Activated CD4-positive, alpha-beta T cell treated with anti-CD3 and anti-CD28 coated beads, Interleukin-2, amount 50 U/mL, for 24 hours (primary cell): ENCODE results near the gene SMARCA4.

Source experiments
- DNase-seq, 2 donors: peaks; one replicate each; pipeline ENCODE4 v3.0.0-alpha.2; 2020; ENCODE audit warnings: low read depth in 1 of 2, low spot score in 1 of 2

The SMARCA4 gene

GRCh38 chr19:10960314-10961072, at the start of gene SMARCA4:
Gene SMARCA4 (plus strand): TSS chr19:10961030. CDS start chr19:10984152, 23,122 bp downstream.
- peak; percentile 96 to 97 for DNase-seq

- DNase-seq, result no peak
These were observed 49.1 kb upstream of the SMARCA4 start for GRCh38 chr19:10911579-10912363.

GRCh38 chr19:10912619-10913018, 48.2 kb upstream of the SMARCA4 start:
- DNase-seq, result no peak

GRCh38 chr19:10913716-10914340, 47.0 kb upstream of the SMARCA4 start:
- no peak for DNase-seq

GRCh38 chr19:10915130-10916091, 45.4 kb upstream of the SMARCA4 start:
- no peak for DNase-seq

GRCh38 chr19:10916602-10917001, 44.2 kb upstream of the SMARCA4 start:
- no peak for DNase-seq

GRCh38 chr19:10918359-10918758, 42.5 kb upstream of the SMARCA4 start:
- no peak for DNase-seq

GRCh38 chr19:10919352-10920287, 41.2 kb upstream of the SMARCA4 start:
- DNase-seq, result no peak

- DNase-seq, result no peak
These were observed 40.6 kb upstream of the SMARCA4 start for GRCh38 chr19:10920288-10920655.

- no peak for DNase-seq
These were observed 40.0 kb upstream of the SMARCA4 start for GRCh38 chr19:10920781-10921180.

GRCh38 chr19:10921199-10921909, 39.5 kb upstream of the SMARCA4 start:
- no peak for DNase-seq

GRCh38 chr19:10921910-10922637, 38.8 kb upstream of the SMARCA4 start:
- no peak for DNase-seq

GRCh38 chr19:10922638-10923014, 38.2 kb upstream of the SMARCA4 start:
- no peak for DNase-seq

GRCh38 chr19:10923260-10924112, 37.3 kb upstream of the SMARCA4 start:
- no peak for DNase-seq

GRCh38 chr19:10924597-10924996, 36.2 kb upstream of the SMARCA4 start:
- no peak for DNase-seq

GRCh38 chr19:10927730-10928562, 32.9 kb upstream of the SMARCA4 start:
- DNase-seq, result no peak
